GM12891 (cell line): ENCODE measurements around the gene HDAC1.

ENCODE experiments used
- POLR2A ChIP-seq: IDR thresholded peaks from 2 replicates; pipeline ENCODE4 v1.6.1; 2011; ENCODE audit warnings: low read depth, low read length, control low read depth
- POLR2AphosphoS5 ChIP-seq: IDR thresholded peaks from 2 replicates; pipeline ENCODE4 v1.6.1; 2011; ENCODE audit warnings: low read depth, low read length, control low read depth
- TAF1 ChIP-seq: IDR thresholded peaks from 2 replicates; pipeline ENCODE4 v1.6.1; 2011; ENCODE audit warnings: low read depth, low read length, control low read depth

GRCh38 chr1:32307324-32307723, 15.4 kb downstream of the HDAC1 start:
- TF ChIP-seq POLR2AphosphoS5 (no peak), POLR2A (no peak), TAF1 (no peak)
